Lower lobe of right lung (tissue), 2 donors: ENCODE data around the gene MRPS18A. TPM values are rescaled to one million over a fixed set of nuclear protein-coding genes. Genes with fewer than 3 reads are reported as not detected.
A peak's percentile ranks its signal among the peaks of the same experiment; 100 is the strongest.

Source experiments
- ATAC-seq, 2 donors: fragments of 200-7000 bp; cut with Tn5 transposase; one replicate each; pipeline ENCODE4 v1.9.1; 2020 to 2022; ENCODE audit warnings: mild to moderate bottlenecking in 2 of 2, moderate library complexity in 2 of 2
- DNase-seq: peaks from one replicate; pipeline ENCODE4 v3.0.0-alpha.2; 2020
- H3K27ac ChIP-seq: fragments of 200-600 bp; one replicate; pipeline ENCODE4 v1.8.0; 2022
- H3K27me3 ChIP-seq: fragments of 200-600 bp; one replicate; pipeline ENCODE4 v1.8.0; 2022; ENCODE audit warnings: low read depth
- H3K36me3 ChIP-seq: fragments of 200-600 bp; one replicate; pipeline ENCODE4 v1.8.0; 2022; ENCODE audit warnings: mild to moderate bottlenecking
- H3K4me1 ChIP-seq: fragments of 200-600 bp; one replicate; pipeline ENCODE4 v1.8.0; 2022
- H3K4me3 ChIP-seq: fragments of 200-600 bp; one replicate; pipeline ENCODE4 v1.8.0; 2022; ENCODE audit warnings: mild to moderate bottlenecking
- H3K9me3 ChIP-seq: fragments of 200-600 bp; one replicate; pipeline ENCODE4 v1.8.0; 2022
- intact Hi-C: fragments of 100-400 bp; cut with DNase I; formaldehyde crosslinking; loops from one replicate; pipeline ENCODE4 v1.11.0; 2022
- total RNA-seq: library from RNA; stranded (reverse); fragmentation: NEBNext Ultra II Directional; extraction: Animal tissue kit (Norgen Biotek cat#: 25700); gene quantifications from one replicate; pipeline ENCODE4 v1.2.1, GENCODE V29; 2021
- TF ChIP-seq, protein P1 (sequence below): fragments of 200-600 bp; IDR thresholded peaks from one replicate; pipeline ENCODE4 v1.8.0; 2022; ENCODE audit warnings: antibody characterized with exemption, mild to moderate bottlenecking
- donor health status: DM: no; HTN: yes; CAD: no; lungs with severe emphysema.

Gene MRPS18A
- total RNA-seq, 1 donor from 2014 or later, result 30.2 TPM

DNA sequence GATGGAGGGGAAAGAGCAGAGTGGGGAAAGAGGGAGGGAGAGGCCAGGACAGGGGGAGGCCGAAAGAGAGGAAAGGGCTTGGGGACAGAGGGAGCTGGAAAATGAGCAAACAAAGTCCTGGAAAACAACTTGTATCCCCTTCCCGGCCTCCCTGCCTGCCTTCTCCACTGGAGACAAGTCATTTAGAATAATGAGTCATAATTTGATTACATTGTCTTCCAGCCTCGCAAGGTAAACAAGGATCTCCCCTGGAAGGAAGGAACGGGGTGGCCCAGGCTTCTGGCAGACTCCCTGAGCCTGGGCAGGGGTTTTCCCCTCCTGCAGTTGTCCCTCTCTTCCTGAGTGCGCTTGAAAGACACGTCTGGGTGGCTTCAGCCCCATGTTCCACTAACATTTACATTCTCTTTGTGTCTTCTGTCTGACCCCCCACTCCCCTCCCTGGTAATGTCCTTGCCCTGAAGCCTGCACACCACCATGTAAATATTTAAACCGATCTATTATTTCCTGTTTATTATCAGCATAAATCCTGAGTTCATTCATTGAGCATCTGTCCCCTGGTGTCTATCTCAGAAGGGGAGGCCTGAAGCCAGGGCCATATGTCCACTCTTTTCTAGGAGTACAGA is 12.1 kb upstream of the MRPS18A start:
- ATAC-seq, result peak in 1 of 2 donors; percentile 4
- peaks cover 51% of the 10 kb centered on the region for H3K4me1 ChIP-seq

DNA sequence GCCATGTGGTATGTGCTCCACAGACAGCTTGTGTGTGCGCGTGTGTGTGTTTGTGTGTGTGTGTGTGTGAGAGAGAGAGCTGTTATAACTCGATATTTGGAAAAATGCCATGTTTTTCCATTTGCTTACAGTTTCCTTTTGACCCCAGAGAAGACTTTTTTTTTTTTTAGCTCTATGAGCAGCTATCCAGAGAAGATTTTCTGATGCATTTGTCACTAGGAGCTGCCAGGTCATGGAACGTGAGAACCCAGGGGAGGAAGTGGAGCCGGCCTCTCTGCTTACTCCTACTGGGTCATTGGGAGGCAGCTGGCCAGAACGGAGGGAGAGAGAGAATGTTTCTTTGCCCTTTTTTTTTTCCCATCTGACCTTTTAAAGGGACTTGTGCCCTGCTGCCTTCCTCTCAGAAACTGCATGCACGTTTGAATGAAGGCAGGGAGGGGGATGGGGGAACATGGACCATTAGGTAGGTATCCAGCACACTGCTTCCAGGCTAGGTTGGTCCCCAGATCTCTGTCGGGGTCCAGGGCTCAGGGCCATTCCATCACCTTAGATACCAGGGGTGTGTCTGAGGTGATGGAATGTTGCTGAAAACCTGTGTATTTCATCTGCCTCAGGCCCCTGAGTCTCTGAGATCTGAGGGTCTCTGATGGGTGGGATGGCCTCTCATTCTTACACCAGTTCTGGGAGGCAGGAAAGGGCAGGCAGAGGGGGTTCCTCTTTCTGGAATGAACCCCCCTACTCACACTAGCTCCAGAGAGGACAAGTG is 11.2 kb upstream of the MRPS18A start:
- intact Hi-C loops, result no loop called here
- Histone ChIP-seq H3K27ac (peak overlapping the region; percentile 26), H3K27me3 (no peaks in the 10 kb centered on the region), H3K4me1 (peaks cover 48% of the 10 kb centered on the region), H3K4me3 (no peak overlapping the region), H3K36me3 (no peaks in the 10 kb centered on the region), H3K9me3 (no peaks in the 10 kb centered on the region)
- no peak for ATAC-seq
- TF ChIP-seq, protein P1, sequence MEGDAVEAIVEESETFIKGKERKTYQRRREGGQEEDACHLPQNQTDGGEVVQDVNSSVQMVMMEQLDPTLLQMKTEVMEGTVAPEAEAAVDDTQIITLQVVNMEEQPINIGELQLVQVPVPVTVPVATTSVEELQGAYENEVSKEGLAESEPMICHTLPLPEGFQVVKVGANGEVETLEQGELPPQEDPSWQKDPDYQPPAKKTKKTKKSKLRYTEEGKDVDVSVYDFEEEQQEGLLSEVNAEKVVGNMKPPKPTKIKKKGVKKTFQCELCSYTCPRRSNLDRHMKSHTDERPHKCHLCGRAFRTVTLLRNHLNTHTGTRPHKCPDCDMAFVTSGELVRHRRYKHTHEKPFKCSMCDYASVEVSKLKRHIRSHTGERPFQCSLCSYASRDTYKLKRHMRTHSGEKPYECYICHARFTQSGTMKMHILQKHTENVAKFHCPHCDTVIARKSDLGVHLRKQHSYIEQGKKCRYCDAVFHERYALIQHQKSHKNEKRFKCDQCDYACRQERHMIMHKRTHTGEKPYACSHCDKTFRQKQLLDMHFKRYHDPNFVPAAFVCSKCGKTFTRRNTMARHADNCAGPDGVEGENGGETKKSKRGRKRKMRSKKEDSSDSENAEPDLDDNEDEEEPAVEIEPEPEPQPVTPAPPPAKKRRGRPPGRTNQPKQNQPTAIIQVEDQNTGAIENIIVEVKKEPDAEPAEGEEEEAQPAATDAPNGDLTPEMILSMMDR, result no peak
- DNase-seq, result peak; percentile 62

More for the DNA sequence above, 12.1 kb upstream of the MRPS18A start:
- Histone ChIP-seq H3K36me3 (no peaks in the 10 kb centered on the region), H3K4me3 (no peak overlapping the region), H3K27ac (peak overlapping the region; percentile 26), H3K9me3 (no peaks in the 10 kb centered on the region), H3K27me3 (no peaks in the 10 kb centered on the region)
- DNase-seq, result no peak
- intact Hi-C loops, result no loop called here
- TF ChIP-seq, protein P1, result no peak

DNA sequence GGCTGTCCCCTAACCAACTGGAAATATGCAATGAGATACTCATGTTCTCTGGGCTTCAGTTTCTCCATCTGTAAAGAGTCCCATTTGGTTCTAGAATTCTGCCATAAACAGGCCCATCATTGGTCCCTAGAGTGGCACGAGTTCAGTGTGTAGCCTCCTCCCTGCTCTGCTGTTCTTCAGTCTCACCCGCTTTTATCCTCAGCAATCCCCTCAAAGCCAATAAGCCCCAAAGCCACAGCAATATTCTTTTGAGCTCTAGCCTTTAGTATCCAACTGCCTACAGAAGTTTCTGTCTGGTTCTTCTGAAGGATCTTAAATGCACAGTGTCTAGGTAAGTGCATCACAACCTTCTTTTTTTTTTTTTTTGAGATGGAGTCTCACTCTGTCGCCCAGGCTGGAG is 9.8 kb upstream of the MRPS18A start:
- H3K9me3 ChIP-seq, result no peaks in the 10 kb centered on the region
- intact Hi-C loops, result no loop called here
- no peaks in the 10 kb centered on the region for H3K36me3 ChIP-seq
- no peak overlapping the region for H3K27ac ChIP-seq
- DNase-seq (no peak), ATAC-seq (no peak)
- H3K4me1 ChIP-seq, result peaks cover 37% of the 10 kb centered on the region
- TF ChIP-seq, protein P1, result no peak
- no peaks in the 10 kb centered on the region for H3K27me3 ChIP-seq
- H3K4me3 ChIP-seq, result no peak overlapping the region

DNA sequence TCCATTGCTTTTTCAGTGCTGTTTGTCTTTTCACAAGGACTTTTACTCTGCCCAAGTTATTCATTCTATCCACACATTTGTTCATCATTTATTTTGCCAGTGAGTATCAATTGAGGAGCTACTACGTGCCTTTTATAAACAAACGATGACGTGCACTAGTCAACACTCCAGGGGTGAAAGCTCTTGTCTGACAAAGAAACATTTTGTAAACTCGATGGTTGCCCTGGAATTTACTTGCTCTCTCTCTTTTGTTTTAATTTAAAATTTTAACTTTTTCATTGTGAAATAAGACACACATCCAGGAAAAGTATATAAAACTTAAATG is 8.3 kb upstream of the MRPS18A start:
- TF ChIP-seq, protein P1, result no peak
- Histone ChIP-seq H3K27me3 (no peaks in the 10 kb centered on the region), H3K27ac (peak overlapping the region; percentile 66), H3K4me1 (peaks cover 22% of the 10 kb centered on the region), H3K4me3 (no peak overlapping the region), H3K36me3 (no peaks in the 10 kb centered on the region), H3K9me3 (no peaks in the 10 kb centered on the region)
- DNase-seq, result no peak
- no peak for ATAC-seq
- intact Hi-C loops, result no loop called here

DNA sequence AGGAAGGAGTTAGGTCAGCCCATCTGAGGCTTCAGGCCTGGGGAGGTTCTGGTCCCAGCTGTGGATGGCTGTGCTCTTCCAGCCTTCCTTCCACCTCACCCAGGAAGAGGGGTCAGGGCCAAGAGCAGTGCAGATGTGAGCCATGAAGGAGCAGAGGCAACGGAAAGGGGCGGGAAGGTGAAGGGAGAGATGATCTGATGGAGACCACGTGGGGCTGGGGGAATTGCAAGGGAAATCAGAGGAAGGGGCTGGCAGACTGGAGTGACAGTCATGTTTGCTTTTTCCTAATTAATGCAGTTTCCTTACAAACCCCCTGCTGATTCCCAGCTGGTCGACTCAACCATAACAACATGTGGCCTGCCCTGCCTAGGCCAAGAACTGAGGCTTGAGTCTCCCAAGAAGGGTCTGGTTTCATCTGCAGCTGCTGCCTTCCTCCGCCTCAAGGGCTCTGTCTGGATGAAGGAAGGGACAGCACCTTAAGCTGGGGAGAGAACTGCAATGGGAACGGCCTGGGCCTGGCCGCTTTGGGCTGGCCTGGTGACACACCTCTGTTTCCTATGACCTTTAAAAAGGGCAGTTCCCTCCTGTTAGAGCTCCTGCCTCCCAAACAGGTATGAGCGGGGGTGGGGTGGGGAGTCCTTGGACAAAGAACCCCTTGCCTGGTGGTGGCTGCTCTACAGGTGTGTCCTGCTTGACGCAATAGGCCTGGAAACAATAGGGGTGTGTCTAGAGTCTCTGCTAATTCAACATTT is 7.8 kb upstream of the MRPS18A start:
- no peak overlapping the region for H3K4me3 ChIP-seq
- ATAC-seq (peak; percentile 94 to 95), DNase-seq (peak; percentile 82)
- H3K4me1 ChIP-seq, result peaks cover 22% of the 10 kb centered on the region
- no peaks in the 10 kb centered on the region for H3K9me3 ChIP-seq
- H3K27ac ChIP-seq, result peak overlapping the region; percentile 66
- no peaks in the 10 kb centered on the region for H3K36me3 ChIP-seq
- TF ChIP-seq, protein P1, result no peak
- no peaks in the 10 kb centered on the region for H3K27me3 ChIP-seq
- intact Hi-C loops, result no loop called here
